Liver (tissue), 9 donors: ENCODE results near the gene TBC1D4. TPM values are rescaled to one million over a fixed set of nuclear protein-coding genes. Genes with fewer than 3 reads are reported as not detected.

Experiments
- DNase-seq: peaks from one replicate; pipeline ENCODE4 v3.0.0-alpha.2; 2017; ENCODE audit warnings: low spot score
- H3K27ac ChIP-seq, 2 donors: one replicate each; pipeline ENCODE4 v1.7.0; 2013; ENCODE audit warnings: inconsistent platforms in 2 of 2, low read length in 2 of 2, control low read depth in 1 of 2, low read depth in 1 of 2, mild to moderate bottlenecking in 1 of 2
- H3K27me3 ChIP-seq, 4 donors: one replicate each; pipeline versions ENCODE4 v1.6.1 to v1.7.0; 2013; ENCODE audit warnings: low read length in 3 of 4, inconsistent platforms in 1 of 4, mild to moderate bottlenecking in 1 of 4, moderate library complexity in 1 of 4; ENCODE audit not compliant: control insufficient read depth in 4 of 4, insufficient read depth in 4 of 4
- H3K36me3 ChIP-seq, 4 donors: one replicate each; pipeline versions ENCODE4 v1.6.1 to v1.7.0; 2013; ENCODE audit warnings: low read length in 3 of 4, mild to moderate bottlenecking in 3 of 4, low read depth in 1 of 4, moderate library complexity in 1 of 4; ENCODE audit not compliant: control insufficient read depth in 4 of 4, insufficient read depth in 3 of 4
- H3K4me1 ChIP-seq, 4 donors: one replicate each; pipeline versions ENCODE4 v1.6.1 to v1.7.0; 2013; ENCODE audit warnings: low read length in 3 of 4, mild to moderate bottlenecking in 3 of 4, moderate library complexity in 1 of 4; ENCODE audit not compliant: control insufficient read depth in 4 of 4, insufficient read depth in 4 of 4
- H3K4me3 ChIP-seq, 3 donors: one replicate each; pipeline versions ENCODE4 v1.6.1 to v1.7.0; 2013; ENCODE audit warnings: low read length in 3 of 3, control low read depth in 1 of 3, low read depth in 1 of 3, mild to moderate bottlenecking in 1 of 3
- H3K9ac ChIP-seq, 2 donors: one replicate each; pipeline ENCODE4 v1.7.0; 2013; ENCODE audit warnings: low read length in 2 of 2, mild to moderate bottlenecking in 2 of 2, moderate library complexity in 2 of 2, control low read depth in 1 of 2, low read depth in 1 of 2
- H3K9me3 ChIP-seq, 4 donors: one replicate each; pipeline versions ENCODE4 v1.6.1 to v1.7.0; 2013; ENCODE audit warnings: low read length in 3 of 4; ENCODE audit not compliant: control insufficient read depth in 4 of 4
- CTCF ChIP-seq: fragments of 150-350 bp; IDR thresholded peaks from 2 replicates; pipeline ENCODE4 v1.5.1; 2017; ENCODE audit warnings: improper control_type of control experiment, low read depth, low read length; ENCODE audit not compliant: missing input control
- EGR1 ChIP-seq, 2 donors: IDR thresholded peaks; 2 replicates each; pipeline ENCODE4 v1.6.1; 2016 to 2018; ENCODE audit warnings: antibody characterized with exemption in 2 of 2, low read depth in 2 of 2
- FOXA1 ChIP-seq: IDR thresholded peaks from 2 replicates; pipeline ENCODE4 v1.6.1; 2016; ENCODE audit warnings: antibody characterized with exemption
- GABPA ChIP-seq, 2 donors: IDR thresholded peaks in 1 of 2; conservative IDR thresholded peaks in 1 of 2; 2 replicates each; pipeline ENCODE4 v1.6.1; 2016; ENCODE audit warnings: antibody characterized with exemption in 2 of 2, mild to moderate bottlenecking in 1 of 2, moderate library complexity in 1 of 2
- HNF4A ChIP-seq, 2 donors: conservative IDR thresholded peaks; 2 replicates each; pipeline ENCODE4 v1.6.1; 2016; ENCODE audit warnings: antibody characterized with exemption in 2 of 2, mild to moderate bottlenecking in 2 of 2
- HNF4G ChIP-seq: IDR thresholded peaks from 2 replicates; pipeline ENCODE4 v1.6.1; 2016; ENCODE audit warnings: antibody characterized with exemption
- JUND ChIP-seq, 2 donors: IDR thresholded peaks; 2 replicates each; pipeline ENCODE4 v1.6.1; 2016; ENCODE audit warnings: antibody characterized with exemption in 2 of 2
- MAX ChIP-seq: IDR thresholded peaks from 2 replicates; pipeline ENCODE4 v1.6.1; 2016; ENCODE audit warnings: antibody characterized with exemption
- NR2F2 ChIP-seq: IDR thresholded peaks from 2 replicates; pipeline ENCODE4 v1.6.1; 2016; ENCODE audit warnings: antibody characterized with exemption
- RAD21 ChIP-seq, 2 donors: IDR thresholded peaks; 2 replicates each; pipeline ENCODE4 v1.6.1; 2016; ENCODE audit warnings: antibody characterized with exemption in 2 of 2, mild to moderate bottlenecking in 2 of 2
- RXRA ChIP-seq, 2 donors: IDR thresholded peaks; 2 replicates each; pipeline ENCODE4 v1.6.1; 2017 to 2018; ENCODE audit warnings: antibody characterized with exemption in 2 of 2, mild to moderate bottlenecking in 1 of 2
- SP1 ChIP-seq: IDR thresholded peaks from 2 replicates; pipeline ENCODE4 v1.6.1; 2018; ENCODE audit warnings: antibody characterized with exemption, mild to moderate bottlenecking
- TAF1 ChIP-seq: conservative IDR thresholded peaks from 2 replicates; pipeline ENCODE4 v1.6.1; 2016; ENCODE audit warnings: antibody characterized with exemption, mild to moderate bottlenecking
- YY1 ChIP-seq: IDR thresholded peaks from 2 replicates; pipeline ENCODE4 v1.6.1; 2016; ENCODE audit warnings: antibody characterized with exemption, mild to moderate bottlenecking
- WGBS: extraction: QIAGEN DNeasy Blood & Tissue Kit; methylation state at CpG from one replicate; pipeline ENCODE4 v1.1.7; 2013; 5-methylcytosine and 5-hydroxymethylcytosine counted together
- polyA plus RNA-seq, 2 donors: library from polyadenylated mRNA; stranded (reverse) in 1 of 2; unstranded in 1 of 2; fragments of 200-250 nt in 1 of 2; fragments of >200 nt in 1 of 2; fragmentation: Nextera tagmentation in 1 of 2; extraction: Ambion mirVana in 1 of 2; gene quantifications; one replicate each; pipeline versions ENCODE4 v1.2.1 to v1.2.3, GENCODE V29; 2013 to 2015
- total RNA-seq, 2 donors: library from RNA; depleted of rRNA; stranded (reverse); fragments of >200 nt; gene quantifications; one replicate each; pipeline ENCODE4 v1.2.3, GENCODE V29; 2014
- TF ChIP-seq, protein P1 (sequence below): IDR thresholded peaks from 2 replicates; pipeline ENCODE4 v1.6.1; 2016; ENCODE audit warnings: antibody characterized with exemption, mild to moderate bottlenecking
- TF ChIP-seq, protein P2 (sequence below): IDR thresholded peaks from 2 replicates; pipeline ENCODE4 v1.6.1; 2016; ENCODE audit warnings: antibody characterized with exemption
- TF ChIP-seq, protein P3 (sequence below): IDR thresholded peaks from 2 replicates; pipeline ENCODE4 v1.6.1; 2016; ENCODE audit warnings: antibody characterized with exemption
- donor health status: healthy.
- donor health status: healthy.
- donor health status: healthy.
- donor health status: healthy.
- donor health status: healthy.

The TBC1D4 gene
- total and polyA plus RNA-seq, 4 donors, result 2.3 to 11.1 (median 6.5) TPM

GRCh38 chr13:75512253-75512652 is 30.3 kb upstream of the TBC1D4 start:
- Histone ChIP-seq H3K4me1 (no peaks in the 10 kb centered on the region), H3K9me3 (no peaks in the 10 kb centered on the region), H3K27ac (no peak overlapping the region), H3K36me3 (no peaks in the 10 kb centered on the region), H3K27me3 (no peaks in the 10 kb centered on the region), H3K4me3 (no peak overlapping the region), H3K9ac (no peak overlapping the region)
- DNase-seq, result no peak
- 87% methylated on average over 3 of the region's 3 CpGs for WGBS
- TF ChIP-seq TAF1, result no peak
- no peak for TF ChIP-seq EGR1 (IDR thresholded peaks at IDR 0.05; ENCODE audit: low read depth in 2 of 2)
- TF ChIP-seq RAD21 (IDR thresholded peaks at IDR 0.05), result no peak
- no peak for TF ChIP-seq FOXA1
- TF ChIP-seq, protein P1, sequence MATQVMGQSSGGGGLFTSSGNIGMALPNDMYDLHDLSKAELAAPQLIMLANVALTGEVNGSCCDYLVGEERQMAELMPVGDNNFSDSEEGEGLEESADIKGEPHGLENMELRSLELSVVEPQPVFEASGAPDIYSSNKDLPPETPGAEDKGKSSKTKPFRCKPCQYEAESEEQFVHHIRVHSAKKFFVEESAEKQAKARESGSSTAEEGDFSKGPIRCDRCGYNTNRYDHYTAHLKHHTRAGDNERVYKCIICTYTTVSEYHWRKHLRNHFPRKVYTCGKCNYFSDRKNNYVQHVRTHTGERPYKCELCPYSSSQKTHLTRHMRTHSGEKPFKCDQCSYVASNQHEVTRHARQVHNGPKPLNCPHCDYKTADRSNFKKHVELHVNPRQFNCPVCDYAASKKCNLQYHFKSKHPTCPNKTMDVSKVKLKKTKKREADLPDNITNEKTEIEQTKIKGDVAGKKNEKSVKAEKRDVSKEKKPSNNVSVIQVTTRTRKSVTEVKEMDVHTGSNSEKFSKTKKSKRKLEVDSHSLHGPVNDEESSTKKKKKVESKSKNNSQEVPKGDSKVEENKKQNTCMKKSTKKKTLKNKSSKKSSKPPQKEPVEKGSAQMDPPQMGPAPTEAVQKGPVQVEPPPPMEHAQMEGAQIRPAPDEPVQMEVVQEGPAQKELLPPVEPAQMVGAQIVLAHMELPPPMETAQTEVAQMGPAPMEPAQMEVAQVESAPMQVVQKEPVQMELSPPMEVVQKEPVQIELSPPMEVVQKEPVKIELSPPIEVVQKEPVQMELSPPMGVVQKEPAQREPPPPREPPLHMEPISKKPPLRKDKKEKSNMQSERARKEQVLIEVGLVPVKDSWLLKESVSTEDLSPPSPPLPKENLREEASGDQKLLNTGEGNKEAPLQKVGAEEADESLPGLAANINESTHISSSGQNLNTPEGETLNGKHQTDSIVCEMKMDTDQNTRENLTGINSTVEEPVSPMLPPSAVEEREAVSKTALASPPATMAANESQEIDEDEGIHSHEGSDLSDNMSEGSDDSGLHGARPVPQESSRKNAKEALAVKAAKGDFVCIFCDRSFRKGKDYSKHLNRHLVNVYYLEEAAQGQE, result no peak
- no peak for TF ChIP-seq JUND (IDR thresholded peaks at IDR 0.05)
- no peak for TF ChIP-seq NR2F2
- TF ChIP-seq SP1, result no peak
- no peak for TF ChIP-seq HNF4A (conservative IDR thresholded peaks at IDR 0.05)
- TF ChIP-seq HNF4G, result no peak
- TF ChIP-seq, protein P2, sequence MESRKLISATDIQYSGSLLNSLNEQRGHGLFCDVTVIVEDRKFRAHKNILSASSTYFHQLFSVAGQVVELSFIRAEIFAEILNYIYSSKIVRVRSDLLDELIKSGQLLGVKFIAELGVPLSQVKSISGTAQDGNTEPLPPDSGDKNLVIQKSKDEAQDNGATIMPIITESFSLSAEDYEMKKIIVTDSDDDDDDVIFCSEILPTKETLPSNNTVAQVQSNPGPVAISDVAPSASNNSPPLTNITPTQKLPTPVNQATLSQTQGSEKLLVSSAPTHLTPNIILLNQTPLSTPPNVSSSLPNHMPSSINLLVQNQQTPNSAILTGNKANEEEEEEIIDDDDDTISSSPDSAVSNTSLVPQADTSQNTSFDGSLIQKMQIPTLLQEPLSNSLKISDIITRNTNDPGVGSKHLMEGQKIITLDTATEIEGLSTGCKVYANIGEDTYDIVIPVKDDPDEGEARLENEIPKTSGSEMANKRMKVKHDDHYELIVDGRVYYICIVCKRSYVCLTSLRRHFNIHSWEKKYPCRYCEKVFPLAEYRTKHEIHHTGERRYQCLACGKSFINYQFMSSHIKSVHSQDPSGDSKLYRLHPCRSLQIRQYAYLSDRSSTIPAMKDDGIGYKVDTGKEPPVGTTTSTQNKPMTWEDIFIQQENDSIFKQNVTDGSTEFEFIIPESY, result no peak
- TF ChIP-seq, protein P3, sequence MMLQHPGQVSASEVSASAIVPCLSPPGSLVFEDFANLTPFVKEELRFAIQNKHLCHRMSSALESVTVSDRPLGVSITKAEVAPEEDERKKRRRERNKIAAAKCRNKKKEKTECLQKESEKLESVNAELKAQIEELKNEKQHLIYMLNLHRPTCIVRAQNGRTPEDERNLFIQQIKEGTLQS, result no peak
- no peak for TF ChIP-seq MAX
- TF ChIP-seq CTCF, result no peak
- no peak for TF ChIP-seq GABPA (IDR thresholded peaks at IDR 0.05 in 1 of 2, conservative IDR thresholded peaks at IDR 0.05 in 1 of 2)
- no peak for TF ChIP-seq RXRA (IDR thresholded peaks at IDR 0.05)
- no peak for TF ChIP-seq YY1
